Stimulated activated CD8-positive, alpha-beta memory T cell treated with anti-CD3 and anti-CD28 coated beads, Interleukin-12 subunit alpha, Interleukin-12 subunit beta, amount 100 ng/mL, for 4 hours (primary cell): ENCODE results near the gene TFPT.

Experiments
- DNase-seq: peaks from one replicate; pipeline ENCODE4 v3.0.0-alpha.2; 2020; ENCODE audit warnings: low read depth

Gene TFPT

DNA sequence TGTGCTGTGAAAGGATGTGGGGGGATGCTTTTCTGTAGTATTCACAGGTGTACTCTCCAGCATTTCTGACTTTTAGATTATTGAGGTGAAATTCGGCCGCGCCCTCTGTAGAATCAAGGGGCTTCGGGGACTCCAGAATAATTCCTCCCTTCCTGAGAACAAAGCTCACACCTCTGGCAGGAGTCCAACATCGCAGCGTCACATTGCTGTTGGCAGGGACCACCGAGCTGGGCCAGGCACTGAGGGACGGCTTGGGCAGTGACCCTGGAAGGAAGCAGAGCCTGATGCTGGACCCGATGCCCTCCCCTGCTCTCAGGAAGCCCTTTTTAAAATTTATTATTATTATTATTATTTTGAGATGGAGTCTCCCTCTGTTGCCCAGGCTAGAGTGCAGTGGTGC lies 40.6 kb downstream of the TFPT start:
- DNase-seq: no peak

DNA sequence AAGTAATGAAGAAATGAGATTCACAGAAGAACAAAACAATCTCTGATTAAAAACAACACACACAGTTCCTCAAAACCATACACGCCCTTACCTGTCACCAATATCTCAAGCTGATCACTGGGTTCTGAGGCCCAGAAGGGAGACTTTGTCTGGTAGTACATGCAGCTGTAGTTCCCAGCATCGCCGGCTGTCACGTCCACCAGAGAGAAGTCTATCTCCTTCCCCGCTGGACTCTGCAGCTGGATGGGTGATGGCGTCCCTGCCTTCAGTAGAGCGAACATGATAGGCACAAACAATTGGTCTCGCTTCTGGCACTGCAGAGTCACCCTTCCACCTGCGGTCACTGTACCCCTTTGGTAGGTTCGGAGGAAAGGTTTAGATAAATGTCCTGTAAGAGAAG lies 41.6 kb downstream of the TFPT start:
- no peak for DNase-seq

DNA sequence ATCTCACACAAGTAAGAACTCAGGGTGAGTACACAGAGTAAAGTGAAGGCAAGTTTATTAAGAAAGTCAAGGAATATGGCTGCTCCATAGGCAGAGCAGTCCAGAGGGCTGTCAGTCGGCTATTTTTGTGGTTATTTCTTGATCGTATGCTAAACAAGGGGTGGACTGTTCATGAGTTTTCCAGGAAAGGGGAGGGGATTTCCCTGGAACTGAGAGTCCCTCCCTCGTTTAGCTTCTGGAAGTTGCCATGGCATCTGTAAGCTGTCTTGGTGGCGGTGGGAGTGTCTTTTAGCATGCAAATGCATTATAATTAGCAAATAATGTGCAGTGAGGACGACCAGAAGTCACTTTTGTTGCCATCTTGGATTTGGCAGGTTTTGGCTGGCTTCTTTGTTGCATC lies 46.0 kb downstream of the TFPT start:
- no peak for DNase-seq

DNA sequence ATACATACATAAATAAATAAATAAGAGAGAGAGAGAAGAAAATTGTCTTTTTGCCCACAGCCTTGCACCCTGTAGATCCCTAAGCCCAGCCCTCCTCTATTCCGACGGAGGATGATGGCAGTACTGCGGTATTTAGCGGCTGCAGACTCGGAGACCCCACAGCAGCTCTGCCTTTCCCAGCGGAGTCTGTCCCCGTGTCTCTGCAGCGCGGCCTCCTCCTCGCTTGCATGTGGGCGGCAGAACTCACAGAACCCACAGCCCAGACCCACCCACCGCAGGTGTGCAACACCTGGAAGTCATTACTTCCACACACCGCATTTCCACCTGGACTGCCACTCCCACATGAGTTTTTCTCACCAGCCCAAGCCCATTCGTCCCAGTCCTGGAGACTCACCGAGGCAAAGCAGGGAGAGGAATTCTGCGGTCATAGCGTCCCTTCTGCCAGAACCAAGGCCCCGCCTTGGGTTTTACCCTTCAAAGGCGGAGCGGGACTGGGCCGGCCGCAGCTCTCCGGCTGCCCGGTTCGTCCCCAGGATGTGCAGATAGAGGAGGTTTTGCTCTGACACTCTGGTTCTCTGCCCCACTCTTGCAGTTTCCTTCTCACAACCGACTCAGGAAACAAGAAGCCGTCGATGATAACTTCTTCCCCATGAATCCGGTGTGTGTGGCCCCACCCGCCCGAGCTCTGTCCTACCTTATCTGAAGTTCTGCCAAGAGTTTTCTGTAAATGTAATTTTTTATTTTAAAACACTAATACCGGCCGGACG lies 51.9 kb downstream of the TFPT start, which contains the start of gene VSTM1:
Gene VSTM1 (minus strand): TSS at position 548 of the 767 bp plus-strand sequence. CDS start 120 bp downstream, at position 428.
- DNase-seq: no peak

DNA sequence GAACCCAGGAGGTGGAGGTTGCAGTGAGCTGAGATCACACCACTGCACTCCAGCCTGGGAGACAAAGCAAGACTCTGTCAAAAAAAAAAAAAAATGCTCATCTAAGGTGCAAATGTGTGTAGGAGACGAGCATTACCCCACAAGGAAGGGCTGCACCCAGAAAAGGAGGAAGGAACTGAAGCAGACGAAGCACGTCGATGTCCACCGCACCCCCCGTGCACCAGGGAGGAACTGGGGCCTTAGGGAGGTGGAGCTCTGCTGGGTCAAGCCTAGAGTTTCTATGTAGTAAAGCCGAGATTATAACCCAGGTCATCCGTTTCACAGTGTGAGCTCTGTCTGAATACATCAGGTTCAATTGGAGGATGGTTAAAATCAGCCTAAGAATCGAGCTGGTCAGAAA lies 52.8 kb downstream of the TFPT start:
- no peak for DNase-seq
